ENCODE measurements around the gene MLPH. TPM values are rescaled to one million over a fixed set of nuclear protein-coding genes. Genes with fewer than 3 reads are reported as not detected.

MLPH gene
- total and polyA plus RNA-seq, 2 donors (not counting 1 experiment from before 2014, with no cell fraction given), result not detected

GRCh38 chr2:237574894-237575868 lies 88.1 kb downstream of the MLPH start:
- no peaks in the 10 kb centered on the region for H3K36me3 ChIP-seq (replicated peaks in 1 of 2; ENCODE audit: control extremely low read depth in 1 of 2, control insufficient read depth in 1 of 2, extremely low read depth in 1 of 2, insufficient read depth in 2 of 2, low read length in 1 of 2)
- no peak overlapping the region for H3K4me3 Mint-ChIP-seq
- H3K79me2 ChIP-seq (ENCODE audit: control insufficient read depth, insufficient read depth, low read length), result no peaks in the 10 kb centered on the region
- CTCF ChIA-PET, result interaction anchor here (0.7 to 5.7 kb wide), 3 partner anchors 16 to 142 kb away, joined by 3 to 149 read pairs (median 3); partner anchors contain the start of gene RAB17
- no peaks in the 10 kb centered on the region for H3K9me3 Mint-ChIP-seq (ENCODE audit: insufficient read depth)
- H3K4me1 Mint-ChIP-seq, result peaks cover 6% of the 10 kb centered on the region
- no peak overlapping the region for H3K4me3 ChIP-seq (ENCODE audit: control extremely low read depth in 1 of 5, extremely low read depth in 1 of 5, insufficient read depth in 1 of 5, low read depth in 2 of 5, low read length in 4 of 5)
- TF ChIP-seq CTCF (IDR thresholded peaks at IDR 0.05) (no peak), EZH2 (IDR thresholded peaks at IDR 0.05; ENCODE audit: borderline replicate concordance, insufficient read depth, low read depth, low read length, poor library complexity, severe bottlenecking) (no peak)
- peaks cover 0 to 7% of the 10 kb centered on the region in 2 donors for H3K4me1 ChIP-seq (ENCODE audit: control insufficient read depth in 2 of 2, insufficient read depth in 2 of 2, low read length in 2 of 2)
- H3K27me3 Mint-ChIP-seq, result peaks cover 26% of the 10 kb centered on the region
- no peak for ATAC-seq (ENCODE audit: low read depth)
- peaks cover 0 to 14% (median 2%) of the 10 kb centered on the region in 4 experiments for H3K27me3 ChIP-seq (replicated peaks in 1 of 4; ENCODE audit: control extremely low read depth in 1 of 4, control insufficient read depth in 3 of 4, insufficient read depth in 4 of 4, low read length in 3 of 4)
- no peaks in the 10 kb centered on the region for H4K20me1 ChIP-seq (ENCODE audit: control insufficient read depth, insufficient read depth, low read length, poor library complexity, severe bottlenecking)
- H2AFZ ChIP-seq (ENCODE audit: insufficient read depth, low read depth, low read length, poor library complexity, severe bottlenecking), result no peak overlapping the region
- DNase-seq, result no peak
- no peak overlapping the region for H3K27ac Mint-ChIP-seq
- no peaks in the 10 kb centered on the region for H3K9me3 ChIP-seq (ENCODE audit: control extremely low read depth in 1 of 3, control insufficient read depth in 2 of 3, insufficient read depth in 1 of 3, low read length in 2 of 3)
- no peak overlapping the region for H3K9ac ChIP-seq (ENCODE audit: low read length)
- intact Hi-C loops (cut with micrococcal nuclease), result no loop called here
- POLR2A ChIA-PET, result no interaction called here
- H3K27ac ChIP-seq (ENCODE audit: low read length in 2 of 2), result no peak overlapping the region
- 92% methylated on average over 24 of the region's 25 CpGs for WGBS (ENCODE audit: insufficient coverage)
- H3K4me2 ChIP-seq (replicated peaks; ENCODE audit: low read depth, low read length, poor library complexity, severe bottlenecking), result no peak overlapping the region

Data from B cell (primary cell).